Smooth muscle cell of the coronary artery (primary cell): Measurements from ENCODE around the gene NOP14. TPM values are rescaled to one million over a fixed set of nuclear protein-coding genes. Genes with fewer than 3 reads are reported as not detected.

Experiments
- total RNA-seq: library from RNA; depleted of rRNA; stranded (reverse); fragments of >200 nt; gene quantifications from 2 replicates; pipeline ENCODE4 v1.2.3, GENCODE V29; 2014; ENCODE audit warnings: low replicate concordance

The NOP14 gene
- total RNA-seq = 16.5 and 17.2 TPM in 2 replicates

GRCh38 chr4:2963175-2963965 lies at the start of gene NOP14, which contains the start of gene GRK4:
Gene NOP14, minus strand, starts transcription at chr4:2963406. Its CDS starts 87 bp downstream, at chr4:2963319.
Gene GRK4, plus strand, starts transcription at chr4:2963571. Its CDS starts 500 bp downstream, at chr4:2964071.

Other genes with a start within 250 kb of the NOP14 start
- 45.2 and 78.7 TPM in 2 replicates for gene TNIP2, start 207.1 kb downstream of the NOP14 start, total RNA-seq
- 6.7 and 19.2 TPM in 2 replicates for gene SH3BP2, start 170.3 kb downstream of the NOP14 start, total RNA-seq
- gene ADD1, start 119.6 kb downstream of the NOP14 start, total RNA-seq = 115 and 146 TPM in 2 replicates
- gene GRK4, start 165 bp upstream of the NOP14 start, total RNA-seq = 2.5 and 3.4 TPM in 2 replicates
- gene HTT-AS, start 111.1 kb upstream of the NOP14 start, total RNA-seq = not detected in 2 replicates
- gene HTT, start 111.3 kb upstream of the NOP14 start, total RNA-seq = 23.2 and 36.0 TPM in 2 replicates